GM19043 (cell line): ENCODE measurements around the gene LRRC63.
"Not testable (repeated sequence)": the region's sequence is repeated elsewhere in the genome, so short reads cannot be mapped to it uniquely, and the experiment has no call there.

Source experiments
- ATAC-seq: cut with Tn5 transposase; IDR thresholded peaks from one replicate; pipeline ENCODE4 v1.9.1; 2021; ENCODE audit warnings: low read depth; ENCODE audit not compliant: unreplicated experiment

LRRC63 gene

DNA sequence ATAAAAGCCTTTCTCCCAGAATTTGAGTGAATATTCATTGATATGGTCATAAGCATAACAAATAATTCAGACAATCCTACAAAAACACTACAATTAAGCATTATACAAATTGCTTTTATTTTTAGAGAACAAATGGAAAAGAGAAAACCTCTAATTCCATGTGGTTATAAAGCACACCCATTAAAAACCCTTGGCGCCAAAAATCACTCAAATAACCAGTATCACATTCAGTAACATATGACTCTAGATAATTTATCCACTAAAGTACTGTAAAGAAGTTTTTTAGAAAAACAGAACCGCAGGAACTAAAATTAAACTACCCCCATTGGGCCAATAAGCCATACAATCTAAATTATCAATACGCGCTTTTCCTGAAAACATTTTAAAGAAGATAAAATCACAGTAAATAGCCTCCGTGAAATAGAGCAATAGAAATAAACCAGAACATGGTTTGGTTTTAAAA lies 30.3 kb upstream of the LRRC63 start:
- no peak for ATAC-seq

DNA sequence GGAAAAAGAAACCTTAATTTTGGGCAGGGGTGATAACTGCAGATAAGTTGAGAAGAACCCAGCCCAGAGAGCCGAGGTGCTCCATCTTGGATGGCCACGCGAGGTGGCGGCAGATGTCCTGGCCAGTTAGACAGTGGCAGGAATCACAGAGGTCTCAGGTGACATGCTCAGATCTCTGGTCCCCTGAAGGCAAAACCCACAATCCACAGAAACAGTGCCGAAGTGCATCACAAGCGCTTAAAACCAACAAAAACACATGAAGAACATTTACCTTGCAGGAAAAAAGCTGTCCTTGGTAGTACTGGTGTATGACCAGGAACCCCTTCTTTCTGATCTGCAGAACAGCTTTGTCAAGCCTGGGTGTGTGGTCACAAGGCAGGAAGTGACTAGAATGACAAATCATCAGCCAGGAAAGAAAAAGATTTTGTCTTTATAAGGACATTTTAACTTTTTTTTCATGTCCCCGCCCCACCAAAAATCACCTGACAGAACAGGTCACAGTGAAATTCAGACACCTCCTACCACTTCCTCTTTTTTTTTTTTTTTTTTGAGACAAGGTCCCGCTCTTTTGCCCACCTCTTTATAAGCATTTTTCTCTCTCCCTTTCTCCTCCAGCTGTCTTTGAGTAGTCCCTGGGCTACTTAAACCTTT lies 29.8 kb upstream of the LRRC63 start, which contains the start of gene LCP1:
Gene LCP1, minus strand, starts transcription at position 338 of the 651 bp plus-strand sequence. CDS start 22,515 bp downstream, outside the sequence.
- peak; percentile 56 for ATAC-seq

DNA sequence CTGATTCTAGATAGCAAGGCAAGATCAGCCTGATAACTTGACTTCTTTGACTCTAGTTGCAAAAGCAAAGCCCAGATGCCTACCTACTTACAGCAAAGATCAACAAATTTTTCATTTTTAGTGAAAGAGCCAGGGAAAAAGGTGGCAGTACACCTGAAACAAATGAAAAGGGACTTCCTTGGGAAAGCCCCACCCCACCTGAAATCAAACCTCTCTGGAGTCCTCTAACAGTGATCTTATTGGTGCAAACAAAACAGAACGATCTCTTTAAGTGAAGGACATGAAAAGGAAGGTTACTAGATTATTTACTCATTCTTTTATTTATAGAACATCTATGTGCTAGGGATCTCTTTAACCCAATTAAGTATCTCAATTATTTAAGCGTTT lies 29.2 kb upstream of the LRRC63 start:
- no peak for ATAC-seq

DNA sequence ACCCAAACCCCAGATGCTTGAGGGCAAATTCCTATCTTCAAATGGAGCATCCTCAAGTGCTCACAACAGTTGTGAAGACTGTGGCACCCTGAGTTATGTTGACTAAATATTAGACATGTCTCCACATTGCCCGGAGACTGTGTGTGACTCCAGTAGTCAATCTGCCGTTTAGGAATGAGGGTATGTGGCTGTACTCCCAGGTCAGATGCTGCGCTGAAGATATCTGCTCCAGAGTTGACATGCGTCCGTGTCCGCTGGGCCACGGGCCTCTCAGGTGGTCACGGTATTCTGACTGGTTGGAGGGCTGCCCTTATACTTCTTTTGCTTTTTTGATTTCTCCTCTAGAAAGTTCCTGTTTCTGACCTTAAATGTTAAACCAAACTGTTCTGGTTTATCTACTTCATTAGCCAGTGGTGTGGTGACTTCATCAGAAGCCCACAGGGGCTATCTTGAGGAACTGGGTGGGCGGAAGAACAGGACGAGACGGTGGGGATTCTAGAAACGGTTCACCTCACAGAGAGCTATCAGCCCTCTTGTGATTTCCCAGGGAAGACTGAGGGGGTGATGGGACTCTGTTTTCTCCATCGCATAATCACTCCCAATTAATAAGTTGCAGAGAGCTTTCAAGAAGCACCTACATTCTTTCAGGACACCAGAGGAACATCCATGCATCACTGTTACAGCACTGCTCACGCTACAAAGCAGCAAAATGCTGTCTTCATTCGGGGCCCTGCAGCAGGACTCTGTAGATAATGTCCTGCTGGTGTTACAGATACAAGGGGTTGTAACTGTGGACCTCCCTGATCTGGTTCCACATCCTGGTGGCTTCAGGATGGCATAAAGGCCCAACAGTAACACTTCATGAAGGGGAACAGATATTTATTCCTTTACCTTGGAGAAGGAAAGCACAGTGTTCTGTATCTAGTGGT lies 28.4 kb upstream of the LRRC63 start:
- no peak for ATAC-seq

DNA sequence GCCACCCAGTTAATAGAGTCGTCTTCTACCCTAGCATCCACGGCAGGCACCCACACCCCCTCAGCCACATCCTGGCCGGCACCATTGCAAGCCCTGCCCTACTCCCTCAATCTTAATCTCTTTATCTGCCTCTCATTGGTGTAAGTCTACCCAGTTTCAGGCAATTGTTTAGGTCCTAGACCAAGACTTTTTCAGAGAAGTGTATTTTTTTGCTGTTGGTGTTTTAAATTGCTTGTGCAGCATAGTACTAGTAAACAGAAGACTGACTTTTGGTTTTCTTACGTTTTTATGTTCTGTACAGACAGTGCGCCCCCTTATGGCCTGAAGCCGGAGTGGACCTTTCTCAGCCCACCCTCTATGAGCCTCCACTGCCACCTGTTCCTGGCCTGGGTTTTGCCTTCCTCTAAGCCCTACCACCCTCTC lies 27.4 kb upstream of the LRRC63 start:
- ATAC-seq = peak; percentile 34

DNA sequence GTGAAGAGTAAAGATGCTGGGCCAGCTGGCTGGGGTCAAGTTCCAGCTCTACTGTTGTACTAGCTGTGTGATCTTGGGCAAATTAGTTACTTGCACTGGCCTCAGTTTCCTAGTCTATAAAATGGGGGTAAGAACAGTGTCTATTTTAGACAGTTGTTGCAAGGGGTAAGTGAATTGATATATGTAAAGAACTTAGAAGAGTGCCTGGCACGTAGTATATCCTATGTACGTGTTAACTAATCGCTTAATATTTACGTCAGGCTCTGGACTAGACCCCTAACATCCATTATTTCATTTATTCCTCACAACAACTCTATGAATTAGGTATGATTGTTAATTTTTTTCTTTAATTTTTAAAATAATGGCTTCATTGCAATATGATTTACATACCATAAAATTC lies 26.1 kb upstream of the LRRC63 start:
- ATAC-seq = no peak

DNA sequence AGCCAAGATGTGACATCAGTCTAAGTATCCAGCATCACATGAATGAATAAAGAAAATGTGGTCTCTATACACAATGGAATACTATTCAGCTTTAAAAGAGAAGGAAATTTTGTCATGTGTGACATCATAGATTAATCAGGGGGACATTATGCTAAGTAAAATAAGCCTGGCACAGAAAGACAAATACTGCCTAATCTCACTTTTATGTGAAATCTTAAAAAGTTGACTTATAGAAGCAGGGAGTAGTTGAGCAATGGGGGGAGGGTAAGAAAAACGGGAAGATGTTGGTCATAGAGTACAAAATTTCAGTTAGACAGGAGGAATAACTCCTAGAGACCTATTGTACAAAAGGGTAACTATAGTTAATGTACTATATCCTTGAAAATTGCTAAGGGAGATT lies 19.3 kb upstream of the LRRC63 start:
- ATAC-seq = no peak

DNA sequence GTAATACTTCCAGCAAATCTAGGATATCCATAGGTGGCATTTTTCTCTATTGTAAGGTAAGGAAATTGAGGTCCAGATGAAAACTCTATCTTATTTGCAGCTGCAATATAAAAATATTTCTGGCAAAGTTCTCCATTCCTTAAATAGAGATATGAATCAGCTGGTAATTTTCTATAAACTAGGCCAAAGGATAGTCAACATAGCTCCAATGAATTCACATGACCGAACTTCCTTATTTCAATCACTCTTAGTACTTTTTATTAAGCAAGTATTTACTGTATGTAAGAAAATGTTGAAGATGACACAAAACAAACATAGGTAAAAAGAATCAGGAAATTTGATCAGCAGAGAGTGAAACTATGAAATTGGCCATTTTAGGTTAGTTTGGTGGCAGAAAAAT lies 16.7 kb upstream of the LRRC63 start:
- ATAC-seq = no peak

DNA sequence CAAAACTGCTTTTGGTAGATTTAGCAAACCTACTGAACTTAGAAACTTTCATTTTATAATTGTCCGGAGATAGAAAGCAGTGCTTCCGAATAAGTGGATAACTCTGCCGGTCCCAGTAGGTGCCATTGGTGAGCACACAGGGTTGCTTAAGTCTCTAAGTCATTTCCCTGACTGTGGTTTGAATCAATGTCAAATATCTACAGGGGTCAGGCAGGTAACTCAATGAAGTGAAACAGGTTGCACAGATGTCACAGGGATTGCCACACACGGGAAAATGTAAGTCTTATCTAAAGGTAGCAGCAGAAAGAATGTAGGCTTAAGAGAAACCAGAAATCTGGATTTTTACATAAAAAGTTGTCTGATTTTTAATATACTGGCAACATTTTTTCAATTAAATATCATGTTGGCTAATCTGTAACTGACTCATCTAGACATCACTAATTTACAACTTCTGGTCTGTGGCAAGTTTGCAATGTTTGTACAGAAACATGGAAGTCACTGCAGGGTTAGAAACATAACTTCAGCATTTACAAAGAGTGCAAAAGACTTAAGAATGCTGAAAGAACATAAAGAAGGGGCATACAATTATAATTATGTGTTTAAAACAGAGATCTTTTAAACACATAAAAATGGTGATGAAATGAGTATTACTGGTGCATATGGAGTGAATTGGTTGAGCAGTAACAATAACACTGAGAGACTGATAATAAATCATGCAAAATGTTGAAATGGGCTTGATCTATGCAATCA lies 14.3 kb upstream of the LRRC63 start:
- no peak for ATAC-seq

DNA sequence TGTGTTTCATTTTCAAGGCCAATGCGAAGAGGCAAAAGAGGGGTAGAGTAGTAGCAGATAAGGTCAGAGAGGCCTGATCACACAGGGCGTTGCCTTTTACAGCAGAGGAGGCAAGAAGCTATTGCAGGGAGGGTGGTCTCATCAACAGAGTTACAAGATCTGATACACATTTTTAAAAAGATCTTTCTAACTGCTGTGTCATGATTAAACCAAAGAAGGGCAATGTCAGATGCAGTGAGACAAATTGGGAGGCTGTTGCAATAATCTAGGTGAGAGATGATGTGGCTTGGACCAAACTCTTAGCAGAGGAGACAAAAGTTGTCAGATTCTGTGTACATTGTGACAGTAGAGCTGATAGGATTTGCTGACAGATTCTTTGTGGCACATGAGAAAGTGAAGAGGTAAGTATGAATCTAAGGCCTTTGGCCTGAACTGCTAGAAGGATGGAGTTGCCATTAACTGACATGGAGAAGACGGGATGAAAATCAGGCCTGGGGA lies 13.0 kb upstream of the LRRC63 start:
- ATAC-seq = no peak

DNA sequence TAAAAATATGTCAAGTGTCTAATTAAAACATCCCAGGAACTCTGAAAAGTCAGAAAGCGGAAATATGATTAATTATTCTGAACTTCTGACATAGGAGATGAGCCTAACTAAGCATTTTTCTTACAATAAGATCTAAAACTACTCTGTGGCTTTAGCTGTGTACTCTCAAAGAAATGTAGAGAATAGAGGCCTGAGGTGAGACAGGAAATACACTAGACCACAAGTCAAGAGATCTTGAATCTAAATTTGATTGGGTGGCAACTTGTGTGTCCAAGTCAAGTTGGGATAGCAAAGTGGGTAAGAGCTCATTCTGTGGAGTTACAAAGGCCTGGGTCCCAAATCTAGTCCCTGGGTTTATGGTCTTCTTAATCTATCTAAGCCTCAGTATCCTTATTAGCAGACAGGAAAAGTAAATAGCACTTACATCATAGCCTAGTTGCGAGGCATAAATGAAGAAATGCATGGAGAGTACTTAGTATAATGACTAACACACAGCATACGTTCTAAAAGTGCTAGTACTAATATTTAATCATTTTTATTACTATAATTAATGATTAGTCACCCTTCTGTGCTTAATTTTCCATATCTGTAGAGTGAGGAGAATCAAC lies 9.4 kb upstream of the LRRC63 start:
- peak; percentile 49 for ATAC-seq

DNA sequence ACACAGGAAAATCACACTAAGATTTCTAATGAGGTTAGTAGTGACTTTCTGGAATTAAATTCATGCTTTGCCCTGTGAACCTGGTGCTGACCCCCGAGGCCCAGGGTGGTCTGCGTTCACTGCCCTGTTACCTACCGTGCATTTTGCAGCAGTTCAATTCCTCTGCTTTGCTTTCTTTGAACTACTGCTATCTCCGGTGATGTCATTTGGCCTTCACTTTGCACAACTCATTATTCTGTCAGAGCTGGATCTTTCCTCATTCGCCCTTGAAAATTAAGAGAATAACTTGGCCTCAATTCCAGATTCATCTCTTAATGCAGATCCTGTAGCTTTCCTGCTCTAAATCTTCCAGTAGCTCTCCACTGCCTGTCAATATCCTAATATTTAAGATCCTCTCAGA lies 8.8 kb upstream of the LRRC63 start:
- ATAC-seq = no peak

DNA sequence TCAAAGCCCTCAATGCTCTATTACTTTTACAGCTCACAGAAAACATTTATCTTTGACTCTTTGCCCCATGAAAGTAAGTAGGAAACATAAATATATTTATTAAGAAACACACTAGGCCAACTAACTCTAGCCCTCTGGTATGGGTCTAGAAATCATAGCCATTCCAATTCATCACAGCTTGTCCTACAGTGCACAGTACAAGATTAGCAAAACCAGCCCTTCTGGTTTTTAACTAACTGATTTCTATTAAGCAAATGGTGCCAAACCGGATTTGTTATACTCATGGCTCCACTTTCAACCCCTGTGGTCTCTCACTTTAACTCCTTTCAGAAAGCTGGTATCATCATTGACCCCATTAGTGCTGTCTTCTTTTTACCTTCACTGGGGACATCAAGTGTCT lies 5.6 kb upstream of the LRRC63 start:
- no peak for ATAC-seq

DNA sequence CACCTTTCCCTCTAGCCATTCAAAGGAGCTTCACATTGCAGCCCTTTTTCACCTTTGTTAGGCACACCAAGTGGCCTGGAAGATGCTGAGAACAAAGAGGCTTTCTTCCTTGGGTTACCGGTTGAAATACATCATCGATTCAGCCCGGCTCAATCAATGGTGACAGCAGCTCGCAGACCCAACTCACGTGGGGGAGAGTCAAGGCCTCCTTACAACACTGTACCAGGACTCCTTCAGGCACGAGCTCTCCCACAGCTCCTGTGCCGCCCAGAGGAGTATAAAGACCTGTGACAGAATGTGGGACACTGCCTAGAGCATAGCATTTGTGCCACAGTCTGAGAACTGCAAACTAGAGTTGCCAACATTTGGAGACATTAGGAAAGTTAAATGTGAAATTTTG lies 3.9 kb upstream of the LRRC63 start:
- ATAC-seq = no peak

DNA sequence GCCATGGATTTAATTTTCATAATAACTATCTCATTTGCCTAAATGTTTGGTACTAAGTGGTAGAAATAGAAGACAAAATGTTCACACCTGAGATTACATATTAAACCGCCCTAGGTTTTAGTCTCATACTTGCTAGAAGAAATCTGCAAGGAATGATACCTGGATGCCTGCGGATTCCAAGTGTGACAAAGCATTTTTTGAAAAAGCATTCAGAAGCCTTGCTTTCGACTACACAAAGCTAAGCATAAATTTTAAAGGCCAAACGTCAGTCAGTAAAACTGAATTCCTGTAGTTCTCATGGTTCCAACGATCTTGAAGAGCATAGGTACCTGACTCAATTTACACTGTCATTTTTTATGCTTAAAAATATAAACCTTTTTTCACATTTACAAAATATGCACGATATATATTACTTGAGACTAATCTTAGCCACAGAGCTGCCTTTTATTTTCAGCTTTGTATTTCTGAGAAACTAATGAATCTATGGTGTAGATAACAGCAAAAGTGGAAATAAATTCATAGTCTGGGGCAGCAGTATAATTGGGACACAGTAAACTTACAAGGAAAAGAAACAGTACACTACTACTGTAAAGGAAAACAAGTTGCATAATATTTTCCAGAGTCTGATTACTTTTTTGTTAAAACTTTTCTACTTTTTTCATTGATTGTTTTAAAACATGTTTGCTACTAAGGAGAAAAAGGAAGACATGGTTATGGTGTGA lies 1.2 kb upstream of the LRRC63 start:
- ATAC-seq = no peak

DNA sequence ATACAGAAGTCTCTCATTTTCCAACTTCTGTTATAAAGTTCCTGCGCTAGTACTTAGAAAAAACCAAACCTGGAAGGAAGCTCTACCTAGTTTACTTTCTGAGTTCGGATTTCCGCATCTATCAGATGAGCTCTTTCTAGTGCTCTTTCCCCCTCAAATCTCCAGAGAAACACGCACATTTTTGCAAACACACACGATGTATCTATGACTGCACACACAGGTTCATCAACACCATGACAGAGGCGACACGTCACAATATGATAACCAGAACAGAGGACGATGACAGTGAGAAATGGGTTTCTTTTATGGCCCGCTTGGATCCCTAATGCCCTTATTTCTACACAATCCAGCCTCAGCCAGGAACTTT lies 629 bp upstream of the LRRC63 start:
- ATAC-seq = peak; percentile 6

DNA sequence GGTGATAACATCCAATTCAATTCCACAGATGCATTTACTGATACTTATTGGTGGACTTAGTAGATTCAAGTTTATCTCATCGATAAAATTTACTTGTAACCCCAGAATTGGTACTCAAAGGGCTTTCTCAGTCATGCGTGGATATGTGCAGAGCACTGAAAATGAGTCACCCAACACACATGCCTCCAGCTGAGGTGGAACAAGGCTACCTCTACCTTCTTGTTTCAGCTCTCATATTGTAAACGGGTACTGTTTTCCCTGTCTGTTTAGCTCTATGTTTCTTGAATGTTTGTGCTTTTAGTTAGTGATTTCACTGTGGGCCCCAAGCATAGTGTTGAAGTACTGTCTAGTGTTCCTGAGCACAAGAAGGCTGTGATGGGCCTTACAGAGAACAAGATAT lies 1.5 kb downstream of the LRRC63 start:
- no peak for ATAC-seq

DNA sequence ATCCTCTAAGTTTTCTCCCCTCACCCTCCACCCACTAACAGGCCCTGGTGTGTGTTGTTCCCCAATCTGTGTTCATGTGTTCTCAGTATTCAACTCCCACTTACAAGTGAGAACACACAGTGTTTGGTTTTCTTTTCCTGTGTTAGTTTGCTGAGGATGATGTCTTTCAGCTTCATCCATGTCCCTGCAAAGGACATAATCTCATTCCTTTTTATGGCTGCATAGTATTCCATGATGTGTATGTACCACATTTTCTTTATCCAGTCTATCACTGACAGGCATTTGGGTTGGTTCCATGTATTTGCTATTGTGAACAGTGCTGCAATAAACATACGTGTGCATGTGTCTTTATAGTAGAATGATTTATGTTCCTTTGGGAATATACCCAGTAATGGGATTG lies 3.0 kb downstream of the LRRC63 start:
- ATAC-seq = not testable (repeated sequence)

DNA sequence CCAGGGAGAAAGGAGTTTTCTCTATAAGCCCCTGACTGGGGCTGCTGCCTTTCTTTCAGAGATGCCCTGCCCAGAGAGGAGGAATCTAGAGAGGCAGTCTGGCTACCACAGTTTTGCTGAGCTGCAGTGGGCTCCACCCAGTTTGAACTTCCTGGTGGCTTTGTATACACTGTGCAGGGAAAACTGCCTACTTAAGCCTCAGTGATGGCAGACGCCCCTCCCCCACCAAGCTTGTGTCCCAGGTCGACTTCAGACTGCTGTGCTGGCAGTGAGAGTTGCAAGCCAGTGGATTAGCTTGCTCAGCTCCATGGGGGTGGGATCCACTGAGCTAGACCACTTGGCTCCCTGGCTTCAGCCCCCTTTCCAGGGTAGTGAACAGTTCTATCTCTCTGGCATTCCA lies 8.5 kb downstream of the LRRC63 start:
- not testable (repeated sequence) for ATAC-seq

DNA sequence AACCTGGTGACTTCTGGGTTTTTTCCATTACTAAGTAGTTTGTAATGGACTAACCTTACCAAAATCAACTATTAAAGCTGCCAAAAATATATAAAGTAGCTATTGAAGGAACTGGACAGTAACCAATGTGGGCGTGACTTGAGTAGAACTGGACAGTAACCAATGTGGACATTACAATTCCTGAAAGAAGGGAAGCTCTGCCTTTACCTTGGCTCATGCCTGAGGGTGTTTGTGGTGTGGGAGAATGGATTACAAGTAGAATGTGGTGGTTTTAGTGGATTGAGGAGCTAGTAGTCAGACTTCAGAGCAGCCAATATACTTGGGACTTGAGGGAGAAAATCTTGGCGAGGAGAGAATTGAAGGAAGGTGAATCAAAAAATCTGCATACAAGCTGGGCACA lies 17.5 kb downstream of the LRRC63 start:
- ATAC-seq = no peak
